ENCODE results near the gene LMAN2. TPM values are rescaled to one million over a fixed set of nuclear protein-coding genes. Genes with fewer than 3 reads are reported as not detected.
A peak's percentile ranks its signal among the peaks of the same experiment; 100 is the strongest.

LMAN2 gene
- polyA plus RNA-seq, 1 donor from 2014 or later, result 171 TPM

- H3K27me3 Mint-ChIP-seq, result no peaks in the 10 kb centered on the region
- H3K27ac Mint-ChIP-seq, result peak overlapping the region in 1 of 3 donors; percentile 43
- H3K36me3 Mint-ChIP-seq, result peaks cover 12% of the 10 kb centered on the region
- no peak overlapping the region for H3K4me3 Mint-ChIP-seq
- H3K4me1 Mint-ChIP-seq, result peaks cover 44 to 62% (median 57%) of the 10 kb centered on the region in 3 donors
- H3K9me3 Mint-ChIP-seq, result no peaks in the 10 kb centered on the region
These were observed 53.5 kb downstream of the LMAN2 start for GRCh38 chr5:177297922-177298321.

GRCh38 chr5:177296581-177296980 lies 54.9 kb downstream of the LMAN2 start:
- Mint-ChIP-seq H3K27ac (peak overlapping the region; percentile 81 to 95 (median 95)), H3K4me3 (peak overlapping the region; percentile 19 to 77 (median 50)), H3K36me3 (peaks cover 17% of the 10 kb centered on the region), H3K9me3 (no peaks in the 10 kb centered on the region), H3K4me1 (peaks cover 48 to 51% (median 48%) of the 10 kb centered on the region in 3 donors), H3K27me3 (no peaks in the 10 kb centered on the region)

- Mint-ChIP-seq H3K36me3 (peaks cover 18% of the 10 kb centered on the region), H3K27ac (peak overlapping the region; percentile 81 to 95 (median 95)), H3K4me1 (peaks cover 44 to 52% (median 49%) of the 10 kb centered on the region in 3 donors), H3K27me3 (no peaks in the 10 kb centered on the region), H3K4me3 (peak overlapping the region in 3 of 4 donors; percentile 19 to 77 (median 75)), H3K9me3 (no peaks in the 10 kb centered on the region)
These were observed 55.5 kb downstream of the LMAN2 start for GRCh38 chr5:177295924-177296323.

- H3K36me3 Mint-ChIP-seq, result peaks cover 20% of the 10 kb centered on the region
- H3K27me3 Mint-ChIP-seq, result no peaks in the 10 kb centered on the region
- no peaks in the 10 kb centered on the region for H3K9me3 Mint-ChIP-seq
- no peak overlapping the region for H3K4me3 Mint-ChIP-seq
- peaks cover 38 to 43% (median 43%) of the 10 kb centered on the region in 3 donors for H3K4me1 Mint-ChIP-seq
- H3K27ac Mint-ChIP-seq, result peak overlapping the region in 1 of 3 donors; percentile 95
These were observed 56.8 kb downstream of the LMAN2 start for GRCh38 chr5:177294632-177295031.

- H3K9me3 Mint-ChIP-seq, result no peaks in the 10 kb centered on the region
- peaks cover 35 to 41% (median 36%) of the 10 kb centered on the region in 3 donors for H3K4me1 Mint-ChIP-seq
- no peaks in the 10 kb centered on the region for H3K27me3 Mint-ChIP-seq
- no peak overlapping the region for H3K4me3 Mint-ChIP-seq
- H3K27ac Mint-ChIP-seq, result peak overlapping the region in 1 of 3 donors; percentile 35
- H3K36me3 Mint-ChIP-seq, result peaks cover 20% of the 10 kb centered on the region
These were observed 57.5 kb downstream of the LMAN2 start for GRCh38 chr5:177293819-177294581.

- peak overlapping the region in 1 of 3 donors; percentile 61 for H3K27ac Mint-ChIP-seq
- H3K9me3 Mint-ChIP-seq, result no peaks in the 10 kb centered on the region
- no peaks in the 10 kb centered on the region for H3K27me3 Mint-ChIP-seq
- H3K36me3 Mint-ChIP-seq, result peaks cover 19% of the 10 kb centered on the region
- H3K4me3 Mint-ChIP-seq, result no peak overlapping the region
- peaks cover 25 to 32% (median 26%) of the 10 kb centered on the region in 3 donors for H3K4me1 Mint-ChIP-seq
These were observed 59.7 kb downstream of the LMAN2 start for GRCh38 chr5:177291735-177292134.

- no peaks in the 10 kb centered on the region for H3K9me3 Mint-ChIP-seq
- H3K27me3 Mint-ChIP-seq, result no peaks in the 10 kb centered on the region
- peaks cover 15% of the 10 kb centered on the region for H3K36me3 Mint-ChIP-seq
- H3K4me3 Mint-ChIP-seq, result peak overlapping the region in 2 of 4 donors; percentile 41 to 44
- H3K27ac Mint-ChIP-seq, result peak overlapping the region; percentile 16 to 86 (median 43)
- peaks cover 18 to 24% (median 18%) of the 10 kb centered on the region in 3 donors for H3K4me1 Mint-ChIP-seq
These were observed 60.5 kb downstream of the LMAN2 start for GRCh38 chr5:177290816-177291596.

- Mint-ChIP-seq H3K4me3 (no peak overlapping the region), H3K4me1 (peaks cover 12 to 15% (median 14%) of the 10 kb centered on the region in 3 donors), H3K27ac (peak overlapping the region in 1 of 3 donors; percentile 63), H3K36me3 (peaks cover 10% of the 10 kb centered on the region), H3K27me3 (no peaks in the 10 kb centered on the region), H3K9me3 (no peaks in the 10 kb centered on the region)
These were observed 63.3 kb downstream of the LMAN2 start for GRCh38 chr5:177288191-177288590.

Other genes with a start within 250 kb of the LMAN2 start
- gene NSD1, start 217.9 kb downstream of the LMAN2 start, polyA plus RNA-seq, result 68.5 TPM
- 42.9 TPM for gene RAB24, start 47.9 kb downstream of the LMAN2 start, polyA plus RNA-seq
- gene PRELID1, start 47.9 kb downstream of the LMAN2 start, polyA plus RNA-seq, result 248 TPM
- gene MXD3, start 39.8 kb downstream of the LMAN2 start, polyA plus RNA-seq, result 4.1 TPM
- 49.5 TPM for gene RGS14, start 6.3 kb upstream of the LMAN2 start, polyA plus RNA-seq
- not detected for gene SLC34A1, start 32.8 kb upstream of the LMAN2 start, polyA plus RNA-seq
- gene PFN3, start 49.0 kb upstream of the LMAN2 start, polyA plus RNA-seq, result not detected
- 0.78 TPM for gene F12, start 57.9 kb upstream of the LMAN2 start, polyA plus RNA-seq
- 107 TPM for gene GRK6, start 75.0 kb upstream of the LMAN2 start, polyA plus RNA-seq
- 23.1 TPM for gene PRR7, start 95.1 kb upstream of the LMAN2 start, polyA plus RNA-seq
- gene DBN1, start 122.0 kb upstream of the LMAN2 start, polyA plus RNA-seq, result 0.54 TPM
- gene PDLIM7, start 145.9 kb upstream of the LMAN2 start, polyA plus RNA-seq, result 16.3 TPM
- gene DOK3, start 158.2 kb upstream of the LMAN2 start, polyA plus RNA-seq, result 154 TPM
- gene DDX41, start 165.3 kb upstream of the LMAN2 start, polyA plus RNA-seq, result 74.2 TPM
- gene FAM193B, start 202.9 kb upstream of the LMAN2 start, polyA plus RNA-seq, result 4.5 TPM
- 96.6 TPM for gene TMED9, start 240.5 kb upstream of the LMAN2 start, polyA plus RNA-seq
- gene B4GALT7, start 248.5 kb upstream of the LMAN2 start, polyA plus RNA-seq, result 26.4 TPM